Glutamatergic neuron (in vitro differentiated cells): ENCODE data around the gene AMN. TPM values are rescaled to one million over a fixed set of nuclear protein-coding genes. Genes with fewer than 3 reads are reported as not detected.

Experiments used
- DNase-seq: peaks from one replicate; pipeline ENCODE4 v3.0.0; 2022
- H3K27ac Mint-ChIP-seq: one replicate; pipeline ENCODE4 v1.8.0; 2020; ENCODE audit warnings: mild to moderate bottlenecking, mixed read lengths, inconsistent platforms; ENCODE audit not compliant: unreplicated experiment
- H3K27me3 Mint-ChIP-seq: one replicate; pipeline ENCODE4 v1.8.0; 2020; ENCODE audit warnings: mild to moderate bottlenecking, moderate library complexity, mixed read lengths, inconsistent platforms; ENCODE audit not compliant: unreplicated experiment
- H3K36me3 Mint-ChIP-seq: one replicate; pipeline ENCODE4 v1.8.0; 2020; ENCODE audit warnings: mild to moderate bottlenecking, mixed read lengths, inconsistent platforms; ENCODE audit not compliant: unreplicated experiment
- H3K4me1 Mint-ChIP-seq: one replicate; pipeline ENCODE4 v1.8.0; 2020; ENCODE audit warnings: mild to moderate bottlenecking, low read depth, mixed read lengths, inconsistent platforms; ENCODE audit not compliant: unreplicated experiment
- H3K4me3 Mint-ChIP-seq: one replicate; pipeline ENCODE4 v1.8.0; 2020; ENCODE audit warnings: mild to moderate bottlenecking, mixed read lengths, inconsistent platforms; ENCODE audit not compliant: unreplicated experiment
- H3K9me3 Mint-ChIP-seq: one replicate; pipeline ENCODE4 v1.8.0; 2020; ENCODE audit warnings: mild to moderate bottlenecking, moderate library complexity, mixed read lengths, inconsistent platforms; ENCODE audit not compliant: unreplicated experiment
- CTCF ChIP-seq: fragments of 200-600 bp; sonication (generic); IDR thresholded peaks from one replicate; pipeline ENCODE4 v1.5.0; 2021; ENCODE audit not compliant: partially characterized antibody, unreplicated experiment
- total RNA-seq: library from RNA; stranded (reverse); fragmentation: NEBNext Ultra II Directional; extraction: Animal tissue kit (Norgen Biotek cat#: 25700); gene quantifications from one replicate; pipeline ENCODE4 v1.2.1, GENCODE V29; 2021; ENCODE audit not compliant: unreplicated experiment

AMN gene
- total RNA-seq, 1 donor from 2014 or later: 0.34 TPM

GRCh38 chr14:102970496-102970895 lies 48.0 kb downstream of the AMN start:
- no peak overlapping the region for H3K27ac Mint-ChIP-seq
- H3K4me1 Mint-ChIP-seq: peaks cover 8% of the 10 kb centered on the region
- no peak for DNase-seq
- H3K36me3 Mint-ChIP-seq: no peaks in the 10 kb centered on the region
- H3K27me3 Mint-ChIP-seq: no peaks in the 10 kb centered on the region
- H3K9me3 Mint-ChIP-seq: peaks cover 7% of the 10 kb centered on the region
- no peak for TF ChIP-seq CTCF
- no peak overlapping the region for H3K4me3 Mint-ChIP-seq

- no peak for TF ChIP-seq CTCF
- no peak overlapping the region for H3K4me3 Mint-ChIP-seq
- H3K36me3 Mint-ChIP-seq: no peaks in the 10 kb centered on the region
- H3K27ac Mint-ChIP-seq: no peak overlapping the region
- H3K9me3 Mint-ChIP-seq: peaks cover 7% of the 10 kb centered on the region
- peaks cover 8% of the 10 kb centered on the region for H3K4me1 Mint-ChIP-seq
- DNase-seq: no peak
- H3K27me3 Mint-ChIP-seq: no peaks in the 10 kb centered on the region
Observed at GRCh38 chr14:102971314-102971713, 48.9 kb downstream of the AMN start.

GRCh38 chr14:102971836-102972606 lies 49.6 kb downstream of the AMN start:
- Mint-ChIP-seq H3K27ac (no peak overlapping the region), H3K4me3 (peak overlapping the region; percentile 48), H3K27me3 (no peaks in the 10 kb centered on the region), H3K9me3 (peaks cover 7% of the 10 kb centered on the region), H3K36me3 (no peaks in the 10 kb centered on the region), H3K4me1 (peaks cover 8% of the 10 kb centered on the region)
- DNase-seq: no peak
- no peak for TF ChIP-seq CTCF

GRCh38 chr14:102973706-102974285 lies 51.3 kb downstream of the AMN start:
- Mint-ChIP-seq H3K27ac (no peak overlapping the region), H3K4me1 (peaks cover 6% of the 10 kb centered on the region), H3K27me3 (no peaks in the 10 kb centered on the region), H3K36me3 (no peaks in the 10 kb centered on the region), H3K4me3 (no peak overlapping the region), H3K9me3 (peaks cover 7% of the 10 kb centered on the region)
- no peak for DNase-seq
- TF ChIP-seq CTCF: no peak

- Mint-ChIP-seq H3K36me3 (no peaks in the 10 kb centered on the region), H3K4me3 (no peak overlapping the region), H3K27ac (no peak overlapping the region), H3K27me3 (no peaks in the 10 kb centered on the region), H3K4me1 (peaks cover 4% of the 10 kb centered on the region), H3K9me3 (peaks cover 7% of the 10 kb centered on the region)
- DNase-seq: no peak
- TF ChIP-seq CTCF: no peak
Observed at GRCh38 chr14:102975662-102976061, 53.2 kb downstream of the AMN start.
